Stimulated activated CD4-positive, alpha-beta T cell treated with anti-CD3 and anti-CD28 coated beads, Interleukin-4, amount 100 ng/mL, for 24 hours (primary cell): ENCODE results near the gene ULK3.

Experiments
- DNase-seq: peaks from one replicate; pipeline ENCODE4 v3.0.0-alpha.2; 2020

Gene ULK3

DNA sequence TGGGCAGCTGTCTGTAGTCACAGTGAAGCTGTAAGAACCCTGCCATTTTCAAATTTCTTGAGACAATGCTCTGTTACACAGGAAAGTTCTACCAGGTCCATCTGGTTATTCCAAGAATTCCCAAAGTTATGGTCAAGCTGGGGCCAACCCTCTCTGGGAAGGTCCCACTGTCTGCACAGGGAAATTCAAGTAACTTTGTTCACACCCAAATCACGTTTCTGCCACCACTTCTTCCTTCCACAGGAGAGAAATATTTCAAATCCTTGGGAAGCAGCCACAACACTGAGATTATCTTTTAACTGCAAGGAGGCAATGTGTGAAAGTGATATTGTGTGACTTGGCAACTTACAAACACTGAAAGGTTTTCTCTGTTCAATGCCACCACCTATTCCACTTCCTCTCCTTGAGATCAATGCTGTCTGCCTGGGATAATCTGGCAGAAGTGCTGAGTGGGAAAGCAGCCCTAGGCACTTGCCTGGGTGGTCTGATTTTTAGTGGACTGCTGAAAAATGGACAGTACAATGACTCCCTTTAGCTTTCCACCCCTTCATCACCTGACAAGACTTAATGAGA is 24.6 kb upstream of the ULK3 start:
- DNase-seq, result no peak

DNA sequence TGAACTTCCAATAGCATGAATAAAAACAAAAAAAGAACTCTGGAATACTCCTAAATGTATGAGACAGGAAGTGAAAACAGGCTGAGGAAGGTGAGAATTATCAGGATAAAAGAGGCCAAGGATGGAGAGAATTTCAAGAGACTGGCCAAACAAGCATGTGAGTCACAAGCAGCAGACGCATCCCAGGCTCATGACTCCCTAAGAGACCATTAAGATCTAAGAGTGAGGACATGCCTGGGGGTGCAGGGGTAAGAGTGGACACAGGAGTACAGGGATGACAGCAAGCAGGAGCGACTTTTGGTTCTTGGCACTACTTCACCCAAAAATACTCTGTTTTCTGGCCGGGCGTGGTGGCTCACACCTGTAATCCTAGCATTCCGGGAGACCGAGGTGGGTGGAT is 23.1 kb upstream of the ULK3 start:
- DNase-seq, result no peak

DNA sequence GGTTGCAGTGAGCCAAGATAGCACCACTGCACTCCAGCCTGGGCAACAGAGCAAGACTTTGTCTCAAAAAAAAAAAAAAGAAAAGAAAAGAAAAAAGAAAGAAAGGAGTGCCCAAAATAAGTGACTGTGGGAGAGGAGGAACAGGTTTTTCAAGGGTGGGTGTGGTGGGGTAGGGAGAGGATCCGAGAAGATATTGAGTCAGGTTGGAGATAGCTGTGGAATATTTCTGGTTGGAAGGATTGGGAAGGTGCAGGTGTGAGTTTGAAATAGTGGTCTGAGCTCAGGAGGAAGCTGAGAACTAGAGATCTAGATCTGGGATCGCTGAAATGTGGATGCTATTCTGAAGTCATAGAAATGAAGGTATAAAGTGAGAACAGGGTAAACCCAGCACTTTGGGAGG is 22.4 kb upstream of the ULK3 start:
- DNase-seq, result no peak

DNA sequence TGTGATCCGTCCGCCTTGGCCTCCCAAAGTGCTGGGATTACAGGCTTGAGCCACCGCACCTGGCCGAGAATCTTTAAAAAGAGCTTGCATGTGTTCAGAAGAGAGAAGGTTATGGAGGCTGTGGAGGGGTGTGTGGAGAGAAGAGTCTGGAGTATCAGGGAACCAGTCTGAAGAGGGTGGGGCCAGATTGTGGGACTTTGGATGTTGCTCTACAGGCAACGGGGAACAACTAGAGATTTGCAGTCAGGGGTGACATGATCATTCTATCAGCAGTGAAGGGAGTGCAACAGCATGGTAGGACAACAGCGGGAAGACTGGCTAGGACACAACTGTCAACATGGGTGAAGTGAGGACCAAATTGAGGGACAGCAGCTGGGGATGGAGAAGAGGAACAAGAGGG is 21.3 kb upstream of the ULK3 start:
- DNase-seq, result no peak

DNA sequence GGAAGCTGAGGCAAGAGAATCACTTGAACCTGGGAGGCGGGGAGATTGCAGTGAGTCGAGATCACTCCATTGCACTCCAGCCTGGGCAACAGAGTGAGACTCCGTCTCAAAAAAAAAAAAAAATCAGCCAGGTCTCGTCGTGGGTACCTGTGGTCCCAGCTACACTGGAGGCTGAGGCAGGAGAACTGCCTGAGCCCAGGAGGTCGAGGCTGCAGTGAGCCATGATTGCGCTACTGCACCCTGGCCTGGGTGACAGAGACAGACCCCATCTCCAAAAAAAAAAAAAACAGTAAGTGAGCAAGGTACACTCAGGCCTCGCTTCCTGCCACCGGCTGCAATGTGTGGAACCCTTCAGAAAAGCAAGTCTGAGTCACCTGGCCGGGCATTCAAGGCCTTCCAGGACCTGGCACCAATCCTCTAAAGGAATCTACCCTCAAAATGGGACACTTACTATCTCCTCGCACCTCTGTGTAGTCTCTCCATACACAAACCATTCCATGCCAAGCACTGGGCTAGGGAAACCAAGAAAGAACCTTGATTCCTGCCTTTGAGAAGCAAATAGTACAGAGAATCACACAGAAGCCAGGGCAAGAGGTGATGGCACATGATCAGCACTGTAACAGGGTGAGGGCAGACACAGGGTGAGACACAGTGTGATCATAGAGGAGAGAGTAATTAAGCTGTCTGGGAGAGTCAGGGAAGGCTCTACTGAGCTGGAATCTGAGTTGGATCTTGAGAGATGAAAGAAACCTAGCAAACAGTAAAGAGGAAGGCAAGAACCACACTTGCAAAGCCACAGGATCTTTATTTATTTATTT is 20.5 kb upstream of the ULK3 start:
- no peak for DNase-seq

DNA sequence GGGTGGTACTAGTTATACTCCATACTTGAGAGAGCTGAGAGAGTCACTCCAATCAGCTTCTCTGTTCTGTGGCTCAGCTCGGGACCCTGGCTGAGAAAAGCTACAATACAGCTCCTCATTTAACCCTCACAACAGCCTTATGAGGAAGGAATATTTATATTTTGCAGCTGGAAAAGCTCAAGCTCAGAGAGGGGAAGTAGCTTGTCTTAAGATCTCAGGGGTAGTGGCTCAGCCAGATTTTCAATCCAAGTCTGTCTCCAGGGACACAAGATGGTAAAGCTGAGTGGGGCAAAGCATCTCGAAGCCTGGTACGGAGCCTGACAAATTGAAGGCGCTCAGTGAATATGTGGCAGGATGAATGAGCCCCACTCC is 15.4 kb upstream of the ULK3 start:
- DNase-seq, result no peak

DNA sequence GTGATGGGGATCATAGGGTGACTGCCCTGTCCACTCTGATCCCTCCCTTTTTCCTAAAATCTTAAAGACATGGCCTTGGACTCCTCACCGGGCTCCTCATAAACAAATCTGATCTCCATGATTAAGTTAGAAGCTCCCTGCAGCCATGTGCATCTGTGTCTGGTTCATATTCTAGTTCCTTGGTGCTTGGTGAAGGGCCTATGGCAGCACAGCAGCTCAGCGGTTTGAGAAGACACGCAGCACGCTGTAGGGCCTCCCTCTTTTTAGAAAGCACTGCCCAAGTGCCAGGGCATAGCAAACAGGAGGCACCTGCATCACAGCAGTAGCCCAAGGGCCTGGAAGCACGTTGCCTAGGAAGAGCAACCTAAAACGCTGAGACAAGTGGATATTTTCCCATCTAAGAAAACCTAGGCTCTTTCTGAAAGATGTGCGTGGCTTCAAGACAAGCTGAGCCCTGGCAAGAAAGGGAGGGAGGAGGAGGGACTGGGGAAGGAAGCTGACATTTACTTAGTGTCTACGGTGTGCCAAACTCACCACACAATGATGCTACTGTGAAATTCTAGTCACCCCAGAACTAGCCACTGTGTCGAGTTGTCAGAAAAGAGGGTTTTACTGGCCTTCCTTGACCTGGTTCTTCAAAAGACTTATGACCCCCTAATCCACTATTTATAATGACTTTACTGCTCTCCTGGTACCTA is 14.9 kb upstream of the ULK3 start:
- no peak for DNase-seq

DNA sequence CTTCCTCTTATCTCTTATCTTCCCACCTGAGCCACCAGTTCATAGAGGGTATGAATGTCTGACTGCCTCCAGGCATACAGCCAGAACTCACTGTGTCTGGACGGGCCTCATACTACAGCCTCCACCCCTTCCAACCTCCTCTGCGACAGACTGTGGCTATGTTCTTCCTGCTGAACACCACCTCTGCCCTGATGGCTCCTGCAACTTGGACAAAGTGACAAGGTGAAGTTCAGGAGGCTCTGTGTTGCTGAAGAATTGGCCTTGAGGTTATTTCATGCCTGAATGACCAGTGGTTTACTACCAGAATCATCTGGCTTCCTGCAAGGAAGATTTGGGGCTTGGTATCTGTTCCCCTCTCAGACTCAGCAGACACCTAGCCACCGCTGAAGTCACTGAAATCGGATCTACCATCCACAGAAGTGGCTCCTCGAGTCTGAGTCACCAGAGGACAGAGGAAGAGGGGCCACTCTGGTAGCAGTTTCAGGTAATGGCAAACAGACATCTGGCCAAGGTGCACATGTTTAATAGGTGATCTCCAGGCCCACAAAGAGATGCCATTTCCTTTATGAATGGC is 14.2 kb upstream of the ULK3 start:
- DNase-seq, result no peak

DNA sequence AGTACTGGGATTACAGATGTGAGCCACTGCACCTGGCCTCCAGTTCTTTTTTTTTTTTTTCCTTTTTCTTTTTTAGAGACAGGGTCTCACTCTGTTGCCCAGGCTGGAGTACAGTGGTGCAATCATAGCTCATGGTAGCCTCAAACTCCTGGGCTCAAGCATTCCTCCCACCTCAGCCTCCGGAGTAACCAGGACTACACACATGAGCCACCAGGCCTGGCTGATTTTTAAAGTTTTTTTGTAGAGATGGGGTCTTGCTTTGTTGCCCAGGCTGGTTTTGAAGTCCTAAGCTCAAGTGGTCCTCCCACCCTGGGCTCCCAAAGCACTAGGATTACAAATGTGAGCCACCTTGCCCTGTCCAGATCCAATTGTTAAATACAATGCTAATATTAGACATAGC is 13.6 kb upstream of the ULK3 start:
- DNase-seq, result no peak

DNA sequence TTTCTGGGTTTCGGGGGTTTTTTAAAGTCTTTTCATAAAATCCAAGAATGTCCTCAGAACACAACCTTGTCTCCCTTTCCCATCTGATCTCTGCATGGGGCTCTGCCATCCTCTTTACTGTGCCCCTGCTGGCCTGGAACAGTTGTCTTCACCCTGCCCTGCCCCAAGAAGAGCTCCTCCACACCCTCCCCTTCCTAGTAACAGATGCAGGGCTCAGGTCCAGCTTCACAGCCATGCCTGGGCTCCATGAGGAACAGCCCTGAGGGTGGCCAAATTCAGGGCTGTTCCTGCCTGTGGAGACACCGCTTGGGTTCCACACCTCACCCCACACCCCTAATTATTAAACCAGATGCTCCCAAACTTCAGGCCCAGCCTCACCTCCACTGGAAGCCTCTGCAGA is 12.9 kb upstream of the ULK3 start:
- DNase-seq, result no peak

DNA sequence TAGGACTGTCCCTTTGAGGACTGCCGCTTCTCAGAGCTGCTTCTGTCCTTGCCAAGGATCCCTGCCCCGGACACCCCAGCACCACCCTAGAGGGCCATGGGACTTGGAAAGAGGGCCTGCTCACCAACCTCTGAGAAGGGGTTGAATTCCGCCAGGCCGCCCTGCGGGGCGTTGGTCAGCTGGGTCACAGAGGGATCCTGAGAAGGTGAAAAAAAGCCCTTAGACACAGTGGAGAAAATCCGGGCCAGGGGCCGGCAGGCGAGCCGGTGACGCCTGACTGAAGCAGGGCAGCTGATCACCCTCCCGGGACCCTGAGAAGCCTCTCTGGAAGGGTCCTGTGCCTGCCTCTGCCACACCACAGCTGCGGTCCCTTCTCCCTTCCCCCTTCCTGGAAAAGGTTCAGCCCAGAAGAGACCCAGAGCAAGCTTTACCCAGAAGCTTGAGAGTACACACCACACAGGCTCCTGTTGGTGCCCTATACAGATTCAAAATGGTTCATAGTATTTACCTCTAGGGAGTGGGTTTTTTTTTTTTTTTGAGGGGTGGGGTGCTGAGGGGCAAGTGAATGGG is 11.6 kb upstream of the ULK3 start:
- no peak for DNase-seq

DNA sequence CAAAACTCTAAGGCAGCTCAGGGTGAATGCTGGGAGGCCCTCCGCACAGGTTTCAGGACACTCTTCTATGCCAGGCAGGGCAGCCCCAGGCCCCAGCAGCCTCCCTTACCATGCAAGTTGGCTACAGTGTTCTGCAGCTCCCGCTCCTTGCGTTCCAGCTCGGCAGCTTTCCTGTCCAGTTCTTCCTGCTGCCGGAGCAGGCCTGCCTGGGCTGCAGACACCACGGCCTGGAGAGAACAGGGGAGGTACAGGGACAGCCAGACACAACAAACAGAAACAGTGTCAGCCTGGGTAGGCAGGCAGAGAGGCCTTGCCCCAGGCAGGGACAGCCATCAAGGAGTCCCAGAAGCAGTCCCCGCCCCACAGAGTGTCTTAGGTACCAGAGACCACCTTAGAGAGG is 9.0 kb upstream of the ULK3 start:
- no peak for DNase-seq

DNA sequence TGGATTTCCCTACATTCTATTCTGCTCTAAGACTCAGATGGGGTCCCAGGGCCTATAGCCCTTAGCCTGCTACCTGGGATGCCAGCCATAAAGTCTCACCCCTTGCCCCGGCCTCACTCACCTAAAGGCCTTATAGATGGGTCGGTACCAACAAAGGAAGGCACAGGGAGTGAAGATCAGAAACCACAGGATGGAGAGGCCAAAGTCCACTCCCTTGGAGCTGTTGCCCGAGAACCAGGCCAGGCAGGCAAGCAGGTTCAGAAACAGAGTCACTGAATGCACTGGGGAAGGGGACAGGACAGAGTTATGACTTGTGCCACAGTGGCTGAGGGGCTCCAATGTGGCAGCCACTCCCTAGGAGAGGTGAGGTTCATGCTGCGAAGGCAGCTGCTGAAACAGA is 7.4 kb upstream of the ULK3 start:
- DNase-seq, result no peak

DNA sequence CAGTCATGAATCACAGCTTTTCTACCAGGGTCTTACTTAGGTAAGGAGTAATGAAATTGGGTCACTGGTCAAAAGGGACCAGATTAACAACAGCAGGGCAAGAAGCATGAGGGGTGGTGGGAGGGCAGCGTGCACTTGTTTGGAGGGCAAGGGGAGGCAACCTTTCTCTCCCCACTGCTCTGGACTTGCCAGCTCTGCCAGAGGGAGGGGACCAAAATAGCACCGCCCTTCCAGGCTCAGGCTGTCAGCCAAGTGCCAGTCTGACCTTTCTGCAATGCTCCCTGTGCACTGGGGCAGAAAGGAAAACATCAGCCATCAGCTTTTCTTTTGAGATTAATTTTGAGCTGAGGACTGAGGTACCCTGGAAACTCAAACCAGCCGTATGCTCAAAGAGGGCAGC is 4.5 kb upstream of the ULK3 start:
- DNase-seq, result no peak

DNA sequence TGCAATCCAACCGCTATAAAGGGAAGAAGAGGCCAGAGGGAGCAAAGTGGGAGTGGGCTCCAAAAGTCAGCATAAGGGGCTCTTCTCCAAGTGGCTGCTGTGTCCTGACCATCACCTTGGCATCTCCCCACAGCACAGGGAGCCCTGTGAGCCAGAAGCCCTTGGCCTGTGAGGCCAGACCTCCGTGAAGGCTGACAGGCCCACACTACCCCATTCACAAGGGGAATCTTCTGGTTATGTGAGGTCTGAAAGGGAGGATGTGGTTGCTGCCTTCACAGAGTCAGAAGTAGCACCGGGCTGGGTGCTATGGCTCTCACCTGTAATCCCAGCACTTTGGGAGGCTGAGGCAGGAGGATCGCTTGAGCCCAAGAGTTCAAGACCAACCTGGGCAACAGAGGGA is 2.6 kb upstream of the ULK3 start:
- DNase-seq, result no peak

DNA sequence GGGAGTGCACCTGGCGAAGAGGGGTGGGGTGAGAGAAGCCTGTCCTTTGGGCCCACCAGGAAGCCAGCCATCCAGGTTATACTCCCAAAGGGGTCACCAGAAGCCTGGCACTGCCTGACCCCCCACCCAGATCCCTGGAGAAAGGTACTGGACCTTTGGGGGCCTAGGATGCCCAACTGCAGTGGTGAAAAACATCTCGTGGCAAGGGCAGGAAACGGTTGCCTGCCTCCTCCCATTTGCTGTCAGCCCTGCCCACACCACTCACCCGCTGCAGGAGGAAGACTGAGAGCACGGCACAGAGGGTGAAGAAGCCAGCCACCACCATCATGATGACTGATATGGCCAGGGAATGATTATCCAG is 2.2 kb upstream of the ULK3 start:
- DNase-seq, result peak; percentile 59

DNA sequence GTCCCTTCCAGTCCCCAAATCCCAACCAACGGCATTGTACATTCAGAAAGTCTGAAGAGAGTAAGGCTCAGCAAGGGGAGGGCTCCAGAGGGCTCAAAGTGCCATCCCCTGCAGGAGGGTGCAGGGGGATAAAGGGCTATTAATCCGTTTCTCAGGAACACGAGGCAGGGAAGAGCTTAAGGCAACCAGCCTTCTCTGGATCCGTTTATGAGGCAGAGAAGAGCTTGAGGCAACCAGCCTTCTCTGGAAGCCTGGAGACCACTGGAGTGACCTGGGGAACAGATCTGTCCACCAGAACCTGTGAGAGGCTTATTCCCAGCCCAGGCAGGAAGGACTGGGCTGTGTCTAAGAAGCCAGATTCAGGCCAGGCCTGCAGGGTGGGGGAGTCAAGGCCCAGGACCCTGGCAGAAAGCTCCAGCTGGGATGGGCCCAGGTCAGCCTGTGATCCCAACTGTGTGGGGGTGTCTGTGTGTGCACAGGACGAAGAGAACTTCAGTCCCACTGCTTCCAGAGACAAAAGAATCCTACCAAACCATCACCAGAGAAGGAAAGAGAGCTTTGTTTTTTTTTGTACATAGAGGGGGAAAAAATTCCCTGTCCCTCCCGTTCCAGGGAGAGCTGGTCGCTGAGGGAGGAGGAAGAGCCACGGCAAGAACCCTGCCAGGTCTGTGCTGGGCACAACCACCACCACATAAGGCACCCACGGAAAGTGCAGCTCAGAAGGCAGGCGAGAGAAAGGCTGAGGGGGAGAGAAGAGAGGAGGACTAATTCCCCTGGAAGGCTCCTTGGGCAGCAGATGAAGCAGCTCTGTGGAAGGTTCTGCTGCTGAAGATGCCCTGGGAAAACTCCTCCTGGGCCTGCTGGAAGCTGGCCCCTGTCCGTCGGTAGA is 1.6 kb upstream of the ULK3 start:
- DNase-seq, result peak; percentile 9

DNA sequence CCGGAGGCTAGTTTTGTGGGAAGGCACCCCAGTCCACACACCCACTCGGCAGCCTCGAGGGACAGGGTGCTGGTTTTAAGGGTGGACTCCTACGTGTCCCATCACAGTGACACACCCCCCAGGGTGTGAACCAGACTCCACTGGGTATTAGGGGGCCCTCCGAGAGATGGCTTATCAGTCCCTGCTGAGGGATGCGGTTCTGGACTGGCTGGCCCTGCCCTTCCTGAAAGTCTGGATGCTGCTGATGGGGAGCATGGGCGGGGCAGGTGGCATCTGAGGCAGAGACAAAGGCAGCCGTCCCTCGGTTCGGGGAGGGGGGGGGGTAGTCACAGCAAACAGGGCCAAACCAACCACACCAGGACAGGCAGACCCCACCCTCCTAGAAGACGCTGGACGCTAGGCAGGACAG is 939 bp upstream of the ULK3 start:
- DNase-seq, result no peak

DNA sequence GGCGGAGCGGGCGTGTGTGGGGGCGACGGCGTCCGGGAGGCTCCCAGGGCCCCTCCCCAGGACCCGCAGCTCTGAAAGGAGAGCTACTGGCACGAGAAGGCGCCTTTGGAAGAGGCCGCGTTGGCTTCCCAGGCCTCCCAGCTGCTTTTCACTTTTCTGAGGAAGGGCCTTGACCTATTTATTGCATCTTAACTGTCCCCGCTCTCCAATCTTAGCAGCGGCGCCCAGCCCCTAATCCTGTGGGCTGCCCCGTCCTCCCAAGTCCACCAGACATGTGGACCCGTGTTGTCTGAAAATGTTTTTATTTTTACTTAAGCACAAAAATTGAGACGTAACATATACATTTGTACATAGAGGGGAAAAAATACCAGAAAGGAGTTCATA is 481 bp upstream of the ULK3 start:
- no peak for DNase-seq

DNA sequence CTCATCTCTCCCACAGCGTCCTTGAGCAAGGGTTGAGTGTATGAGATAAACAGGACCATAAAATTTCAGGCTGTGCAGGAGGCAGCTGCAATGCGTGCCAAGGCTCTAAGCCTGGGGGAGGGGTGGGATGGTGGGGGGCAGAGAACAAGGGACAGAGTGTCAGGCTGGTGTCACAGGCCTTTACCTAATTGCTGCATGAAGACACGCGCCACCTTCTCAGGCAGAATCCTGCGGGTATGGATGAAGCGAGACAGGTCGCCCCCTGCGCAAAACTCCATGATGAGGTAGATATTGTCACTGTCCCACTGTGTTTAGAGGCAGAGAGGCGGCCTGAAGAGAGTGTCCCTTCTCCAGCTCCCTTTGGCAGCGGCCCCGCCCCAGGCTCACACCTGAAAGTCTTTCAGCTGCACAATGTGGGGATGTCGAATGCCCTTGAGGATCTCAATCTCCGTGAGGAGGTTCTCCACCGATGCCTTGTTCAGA is 1.0 kb downstream of the ULK3 start:
- DNase-seq, result no peak

DNA sequence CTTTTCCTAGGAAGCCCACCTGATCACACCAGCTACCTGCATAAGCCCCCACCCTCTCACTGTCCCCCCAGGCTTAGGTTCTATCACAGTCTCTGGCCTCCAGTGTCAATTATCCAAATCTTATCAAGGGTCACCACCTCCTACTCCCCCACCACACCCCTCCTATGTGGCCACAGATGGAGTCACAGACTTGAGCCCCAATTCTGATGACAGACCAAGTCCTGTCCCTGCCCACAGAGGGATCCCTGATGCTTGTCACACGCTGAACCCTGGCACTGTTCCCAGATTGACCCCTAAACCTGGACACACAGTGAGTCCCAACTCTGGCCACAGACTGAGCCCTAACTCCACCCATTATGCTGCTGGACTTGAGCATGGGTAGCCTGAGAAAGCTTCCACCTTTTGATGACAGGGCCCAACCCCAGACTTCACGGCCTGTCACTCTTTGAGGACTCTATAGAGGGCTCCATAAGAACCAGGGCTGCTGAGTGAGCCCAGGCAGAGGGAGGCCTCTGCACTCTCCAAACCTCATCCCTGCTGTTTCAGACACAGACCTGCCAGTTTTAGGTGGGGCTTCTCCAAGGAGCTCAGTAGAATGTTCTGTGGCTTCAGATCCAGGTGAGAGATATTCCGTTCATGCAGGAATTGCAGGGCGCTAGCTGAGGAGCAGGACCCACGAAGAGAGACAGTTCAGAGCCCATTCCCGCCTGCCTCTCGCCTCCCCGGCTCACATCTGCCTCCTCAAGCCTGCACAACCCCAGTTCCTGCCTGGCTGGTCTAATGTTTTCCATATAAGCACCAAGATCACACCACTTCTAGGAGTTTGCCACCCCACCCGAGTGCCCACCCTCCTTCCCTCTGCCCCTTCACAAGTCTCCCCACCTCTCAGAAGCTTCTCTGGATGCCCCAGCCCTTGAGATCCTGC is 1.8 kb downstream of the ULK3 start:
- DNase-seq, result no peak
